Esophagus muscularis mucosa (tissue), 4 donors: ENCODE data around the gene RFTN1. TPM values are rescaled to one million over a fixed set of nuclear protein-coding genes. Genes with fewer than 3 reads are reported as not detected.

ENCODE experiments used
- DNase-seq: peaks from one replicate; pipeline ENCODE4 v3.0.0-alpha.2; 2017; ENCODE audit errors: extremely low spot score
- H3K27ac ChIP-seq, 4 donors: fragments of 200-600 bp; sonication (generic); replicated peaks in 1 of 4; 1 replicate in 3 of 4; 2 replicates in 1 of 4; pipeline ENCODE4 v1.5.1; 2016 to 2019; ENCODE audit warnings: mild to moderate bottlenecking in 1 of 4
- H3K27me3 ChIP-seq, 4 donors: fragments of 200-600 bp; sonication (generic); one replicate each; pipeline versions ENCODE4 v1.5.1 to v1.6.0; 2016 to 2019
- H3K36me3 ChIP-seq, 4 donors: fragments of 200-600 bp; sonication (generic); one replicate each; pipeline ENCODE4 v1.5.1; 2016 to 2019
- H3K4me1 ChIP-seq, 4 donors: fragments of 200-600 bp; sonication (generic); one replicate each; pipeline ENCODE4 v1.5.1; 2016 to 2019
- H3K4me3 ChIP-seq, 4 donors: fragments of 200-600 bp; sonication (generic); 1 replicate in 2 of 4; 2 replicates in 2 of 4; pipeline ENCODE4 v1.5.1; 2016 to 2019; ENCODE audit warnings: mild to moderate bottlenecking in 4 of 4, moderate library complexity in 1 of 4
- H3K9me3 ChIP-seq, 4 donors: fragments of 200-600 bp; sonication (generic); 1 replicate in 3 of 4; 2 replicates in 1 of 4; pipeline ENCODE4 v1.5.1; 2016 to 2019
- CTCF ChIP-seq, 3 experiments: fragments of 200-600 bp in 2 of 3; fragments of 450-650 bp in 1 of 3; sonication (generic) in 2 of 3; IDR thresholded peaks; one replicate each; pipeline ENCODE4 v1.5.1; 2017 to 2019; ENCODE audit warnings: antibody characterized with exemption in 3 of 3, mild to moderate bottlenecking in 2 of 3, moderate library complexity in 1 of 3
- EP300 ChIP-seq: sonication (generic); formaldehyde crosslinking; IDR thresholded peaks from one replicate; pipeline ENCODE4 v1.6.1; 2017; ENCODE audit warnings: antibody characterized with exemption
- POLR2A ChIP-seq: fragments of 450-650 bp; IDR thresholded peaks from one replicate; pipeline ENCODE4 v1.6.1; 2017; ENCODE audit warnings: antibody characterized with exemption, moderate library complexity, mild to moderate bottlenecking, low read depth
- POLR2AphosphoS5 ChIP-seq, 2 donors: sonication (generic); formaldehyde crosslinking; IDR thresholded peaks; one replicate each; pipeline ENCODE4 v1.6.1; 2017; ENCODE audit warnings: antibody characterized with exemption in 2 of 2
- WGBS: methylation state at CpG from one replicate; pipeline ENCODE4 v1.1.5; 2018; 5-methylcytosine and 5-hydroxymethylcytosine counted together
- intact Hi-C: fragments of 100-400 bp; cut with DNase I; formaldehyde crosslinking; loops from one replicate; pipeline ENCODE4 v1.15.1; 2023
- total RNA-seq, 4 donors: library from RNA; depleted of rRNA; stranded (reverse); fragments of >200 nt; gene quantifications; one replicate each; pipeline versions ENCODE4 v1.1.0 to v1.2.1, GENCODE V29; 2016

Gene RFTN1
- total RNA-seq, 4 donors from 2014 or later, result 79.7 to 142 (median 104) TPM

- Histone ChIP-seq H3K27me3 (no peaks in the 10 kb centered on the region), H3K4me1 (peaks cover 26 to 92% (median 83%) of the 10 kb centered on the region in 4 donors), H3K9me3 (no peaks in the 10 kb centered on the region), H3K4me3 (no peak overlapping the region), H3K27ac (peak overlapping the region; percentile 19 to 74 (median 51)), H3K36me3 (no peaks in the 10 kb centered on the region)
- intact Hi-C loops, result no loop called here
- DNase-seq, result no peak
- WGBS, result 43% methylated on average over 2 of the region's 2 CpGs
- no peak for TF ChIP-seq POLR2AphosphoS5 (IDR thresholded peaks at IDR 0.05)
- no peak for TF ChIP-seq EP300
- TF ChIP-seq CTCF (IDR thresholded peaks at IDR 0.05), result no peak
- no peak for TF ChIP-seq POLR2A
Observed at GRCh38 chr3:16390581-16390980, 122.9 kb downstream of the RFTN1 start.

- DNase-seq, result no peak
- WGBS, result 39% methylated on average over 3 of the region's 3 CpGs
- Histone ChIP-seq H3K4me1 (peaks cover 26 to 95% (median 92%) of the 10 kb centered on the region in 4 donors), H3K4me3 (no peak overlapping the region), H3K27ac (peak overlapping the region; percentile 41 to 74 (median 63)), H3K27me3 (no peaks in the 10 kb centered on the region), H3K9me3 (no peaks in the 10 kb centered on the region), H3K36me3 (no peaks in the 10 kb centered on the region)
- TF ChIP-seq POLR2AphosphoS5 (IDR thresholded peaks at IDR 0.05), result peak in 1 of 2 donors; percentile 10
- no peak for TF ChIP-seq EP300
- intact Hi-C loops, result no loop called here
Observed at GRCh38 chr3:16388850-16389441, 124.6 kb downstream of the RFTN1 start.

- no peak overlapping the region for H3K4me3 ChIP-seq
- peak overlapping the region; percentile 60 to 74 (median 66) for H3K27ac ChIP-seq
- H3K4me1 ChIP-seq, result peaks cover 13 to 79% (median 71%) of the 10 kb centered on the region in 4 donors
- TF ChIP-seq POLR2AphosphoS5 (IDR thresholded peaks at IDR 0.05), result no peak
- TF ChIP-seq EP300, result no peak
- TF ChIP-seq CTCF (IDR thresholded peaks at IDR 0.05), result no peak
- TF ChIP-seq POLR2A, result no peak
- no peaks in the 10 kb centered on the region for H3K36me3 ChIP-seq
- 78% methylated on average over 4 of the region's 4 CpGs for WGBS
- intact Hi-C loops, result no loop called here
- DNase-seq, result no peak
- H3K27me3 ChIP-seq, result no peaks in the 10 kb centered on the region
- H3K9me3 ChIP-seq, result no peaks in the 10 kb centered on the region
Observed at GRCh38 chr3:16386561-16386960, 126.9 kb downstream of the RFTN1 start.

- TF ChIP-seq EP300, result no peak
- no peak for TF ChIP-seq CTCF (IDR thresholded peaks at IDR 0.05)
- TF ChIP-seq POLR2A, result no peak
- no peak for TF ChIP-seq POLR2AphosphoS5 (IDR thresholded peaks at IDR 0.05)
- Histone ChIP-seq H3K27ac (peak overlapping the region; percentile 60 to 74 (median 66)), H3K4me1 (peaks cover 4 to 69% (median 57%) of the 10 kb centered on the region in 4 donors), H3K36me3 (no peaks in the 10 kb centered on the region), H3K4me3 (no peak overlapping the region), H3K27me3 (no peaks in the 10 kb centered on the region), H3K9me3 (no peaks in the 10 kb centered on the region)
- no peak for DNase-seq
- 43% methylated on average over 5 of the region's 5 CpGs for WGBS
- intact Hi-C loops, result no loop called here
Observed at GRCh38 chr3:16385151-16385550, 128.3 kb downstream of the RFTN1 start.

- TF ChIP-seq CTCF (IDR thresholded peaks at IDR 0.05) (no peak), EP300 (no peak), POLR2A (no peak), POLR2AphosphoS5 (IDR thresholded peaks at IDR 0.05) (no peak)
- H3K9me3 ChIP-seq, result no peaks in the 10 kb centered on the region
- intact Hi-C loops, result no loop called here
- H3K27ac ChIP-seq, result peak overlapping the region in 1 of 4 donors; percentile 74
- no peak for DNase-seq
- peaks cover 3 to 69% (median 54%) of the 10 kb centered on the region in 4 donors for H3K4me1 ChIP-seq
- 100% methylated on average over 1 of the region's 1 CpG for WGBS
- H3K4me3 ChIP-seq, result no peak overlapping the region
- no peaks in the 10 kb centered on the region for H3K36me3 ChIP-seq
- no peaks in the 10 kb centered on the region for H3K27me3 ChIP-seq
Observed at GRCh38 chr3:16383864-16384263, 129.6 kb downstream of the RFTN1 start.
